GM12878 (cell line): ENCODE data around the gene FOXP1. TPM values are rescaled to one million over a fixed set of nuclear protein-coding genes. Genes with fewer than 3 reads are reported as not detected.

Experiments used
- BRCA1 ChIP-seq: IDR thresholded peaks from 2 replicates; pipeline ENCODE4 v1.6.1; 2011; ENCODE audit warnings: low read depth, low read length, improper control_type of control experiment
- CHD4 ChIP-seq: fragments of 200-600 bp; sonication (generic); IDR thresholded peaks from 2 replicates; pipeline ENCODE4 v1.6.1; 2016; ENCODE audit warnings: mild to moderate bottlenecking
- IKZF2 ChIP-seq, 2 experiments: fragments of 450-650 bp; IDR thresholded peaks; 2 replicates each; pipeline ENCODE4 v1.6.1; 2017; ENCODE audit warnings: mild to moderate bottlenecking in 2 of 2, moderate library complexity in 2 of 2
- MXI1 ChIP-seq: fragments of 150-350 bp; IDR thresholded peaks from 2 replicates; pipeline ENCODE4 v1.6.1; 2011; ENCODE audit warnings: low read depth, mild to moderate bottlenecking, inconsistent platforms, low read length, improper control_type of control experiment
- NR2C2 ChIP-seq: IDR thresholded peaks from 2 replicates; pipeline ENCODE4 v1.6.1; 2011; ENCODE audit warnings: borderline replicate concordance, low read depth; ENCODE audit not compliant: control insufficient read depth, insufficient read length
- SUPT20H ChIP-seq: IDR thresholded peaks from 2 replicates; pipeline ENCODE4 v1.6.1; 2011; ENCODE audit warnings: low read depth, mild to moderate bottlenecking, low read length, moderate library complexity, borderline replicate concordance; ENCODE audit not compliant: control insufficient read depth
- TCF12 ChIP-seq: IDR thresholded peaks from 2 replicates; pipeline ENCODE4 v1.6.1; 2011; ENCODE audit warnings: low read depth, mild to moderate bottlenecking, low read length
- ZNF24 ChIP-seq: fragments of 450-650 bp; IDR thresholded peaks from 2 replicates; pipeline ENCODE4 v1.6.1; 2017; ENCODE audit warnings: antibody characterized with exemption, mild to moderate bottlenecking
- ZNF384 ChIP-seq: IDR thresholded peaks from 2 replicates; pipeline ENCODE4 v1.6.1; 2012; ENCODE audit warnings: low read depth, mild to moderate bottlenecking, low read length, improper control_type of control experiment, borderline replicate concordance
- polyA plus RNA-seq, 11 experiments: library from polyadenylated mRNA; depleted of rRNA in 4 of 11; unstranded in 6 of 11; stranded (reverse) in 5 of 11; fragments of >200 nt; fragmentation: Nextera tagmentation in 4 of 11; fragmentation: Illumina TruSeq in 1 of 11; extraction: Ambion mirVana in 4 of 11; extraction: Trizol in 1 of 11; gene quantifications; 1 replicate in 1 of 11; 2 replicates in 10 of 11; pipeline versions ENCODE4 v1.2.1 to v1.2.3, GENCODE V29; 2011 to 2016; ENCODE audit warnings: inconsistent platforms in 2 of 11, missing spikeins in 2 of 11, low read depth in 1 of 11
- total RNA-seq, 4 experiments: library from RNA; depleted of rRNA in 3 of 4; stranded (reverse); fragments of >200 nt in 3 of 4; fragmentation: Illumina TruSeq in 1 of 4; extraction: Trizol in 1 of 4; gene quantifications; 2 replicates each; pipeline versions ENCODE4 v1.2.1 to v1.2.3, GENCODE V29; 2013 to 2021
- TF ChIP-seq, protein P1 (sequence below): fragments of 450-650 bp; IDR thresholded peaks from 2 replicates; pipeline ENCODE4 v1.6.1; 2017; ENCODE audit warnings: borderline replicate concordance
- TF ChIP-seq, protein P2 (sequence below): fragments of 450-650 bp; IDR thresholded peaks from 2 replicates; pipeline ENCODE4 v1.6.1; 2017; ENCODE audit warnings: low read depth, mild to moderate bottlenecking, moderate library complexity
- TF ChIP-seq, protein P3 (sequence below): fragments of 450-650 bp; conservative IDR thresholded peaks from 2 replicates; pipeline ENCODE4 v1.6.1; 2017; ENCODE audit warnings: mild to moderate bottlenecking, moderate library complexity

FOXP1 gene
- total and polyA plus RNA-seq, 10 of the 15 experiments (the other 5 are each of a cell fraction or from before 2014, with no cell fraction given), result 0.05 to 1.6 (median 0.20) TPM; not detected in 1

DNA sequence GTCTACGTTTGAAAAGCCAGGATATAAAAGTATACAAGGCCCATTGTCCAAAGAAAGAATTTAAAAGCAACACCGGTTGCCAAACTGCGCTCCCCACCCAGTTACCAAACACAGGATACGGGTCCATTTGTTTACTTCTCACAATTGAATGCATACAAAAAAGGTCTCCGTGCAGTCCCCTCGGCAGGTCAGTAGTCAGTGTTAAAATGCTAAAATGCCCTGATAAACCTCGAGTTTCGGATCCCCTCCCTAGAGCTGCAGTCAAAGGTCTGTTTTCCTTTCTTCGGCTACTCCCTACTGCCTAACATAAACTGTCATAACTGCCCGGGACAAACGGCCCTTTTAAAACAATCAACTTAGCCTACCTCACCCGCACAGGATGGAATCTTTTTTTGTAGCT lies 534.6 kb downstream of the FOXP1 start (continued):
- TF ChIP-seq ZNF384 (no peak), TCF12 (no peak), ZNF24 (no peak), SUPT20H (no peak), MXI1 (no peak), NR2C2 (no peak), BRCA1 (no peak), CHD4 (no peak), IKZF2 (IDR thresholded peaks at IDR 0.05) (no peak)
- TF ChIP-seq, protein P1, sequence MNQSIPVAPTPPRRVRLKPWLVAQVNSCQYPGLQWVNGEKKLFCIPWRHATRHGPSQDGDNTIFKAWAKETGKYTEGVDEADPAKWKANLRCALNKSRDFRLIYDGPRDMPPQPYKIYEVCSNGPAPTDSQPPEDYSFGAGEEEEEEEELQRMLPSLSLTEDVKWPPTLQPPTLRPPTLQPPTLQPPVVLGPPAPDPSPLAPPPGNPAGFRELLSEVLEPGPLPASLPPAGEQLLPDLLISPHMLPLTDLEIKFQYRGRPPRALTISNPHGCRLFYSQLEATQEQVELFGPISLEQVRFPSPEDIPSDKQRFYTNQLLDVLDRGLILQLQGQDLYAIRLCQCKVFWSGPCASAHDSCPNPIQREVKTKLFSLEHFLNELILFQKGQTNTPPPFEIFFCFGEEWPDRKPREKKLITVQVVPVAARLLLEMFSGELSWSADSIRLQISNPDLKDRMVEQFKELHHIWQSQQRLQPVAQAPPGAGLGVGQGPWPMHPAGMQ, result no peak
- TF ChIP-seq, protein P2, sequence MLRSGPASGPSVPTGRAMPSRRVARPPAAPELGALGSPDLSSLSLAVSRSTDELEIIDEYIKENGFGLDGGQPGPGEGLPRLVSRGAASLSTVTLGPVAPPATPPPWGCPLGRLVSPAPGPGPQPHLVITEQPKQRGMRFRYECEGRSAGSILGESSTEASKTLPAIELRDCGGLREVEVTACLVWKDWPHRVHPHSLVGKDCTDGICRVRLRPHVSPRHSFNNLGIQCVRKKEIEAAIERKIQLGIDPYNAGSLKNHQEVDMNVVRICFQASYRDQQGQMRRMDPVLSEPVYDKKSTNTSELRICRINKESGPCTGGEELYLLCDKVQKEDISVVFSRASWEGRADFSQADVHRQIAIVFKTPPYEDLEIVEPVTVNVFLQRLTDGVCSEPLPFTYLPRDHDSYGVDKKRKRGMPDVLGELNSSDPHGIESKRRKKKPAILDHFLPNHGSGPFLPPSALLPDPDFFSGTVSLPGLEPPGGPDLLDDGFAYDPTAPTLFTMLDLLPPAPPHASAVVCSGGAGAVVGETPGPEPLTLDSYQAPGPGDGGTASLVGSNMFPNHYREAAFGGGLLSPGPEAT, result no peak
- TF ChIP-seq, protein P3, sequence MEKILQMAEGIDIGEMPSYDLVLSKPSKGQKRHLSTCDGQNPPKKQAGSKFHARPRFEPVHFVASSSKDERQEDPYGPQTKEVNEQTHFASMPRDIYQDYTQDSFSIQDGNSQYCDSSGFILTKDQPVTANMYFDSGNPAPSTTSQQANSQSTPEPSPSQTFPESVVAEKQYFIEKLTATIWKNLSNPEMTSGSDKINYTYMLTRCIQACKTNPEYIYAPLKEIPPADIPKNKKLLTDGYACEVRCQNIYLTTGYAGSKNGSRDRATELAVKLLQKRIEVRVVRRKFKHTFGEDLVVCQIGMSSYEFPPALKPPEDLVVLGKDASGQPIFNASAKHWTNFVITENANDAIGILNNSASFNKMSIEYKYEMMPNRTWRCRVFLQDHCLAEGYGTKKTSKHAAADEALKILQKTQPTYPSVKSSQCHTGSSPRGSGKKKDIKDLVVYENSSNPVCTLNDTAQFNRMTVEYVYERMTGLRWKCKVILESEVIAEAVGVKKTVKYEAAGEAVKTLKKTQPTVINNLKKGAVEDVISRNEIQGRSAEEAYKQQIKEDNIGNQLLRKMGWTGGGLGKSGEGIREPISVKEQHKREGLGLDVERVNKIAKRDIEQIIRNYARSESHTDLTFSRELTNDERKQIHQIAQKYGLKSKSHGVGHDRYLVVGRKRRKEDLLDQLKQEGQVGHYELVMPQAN, result no peak
